Hair follicle dermal papilla cell (primary cell): ENCODE results near the gene C8G. TPM values are rescaled to one million over a fixed set of nuclear protein-coding genes. Genes with fewer than 3 reads are reported as not detected.

Experiments used
- total RNA-seq: library from RNA; depleted of rRNA; stranded (reverse); fragments of >200 nt; gene quantifications from 2 replicates; pipeline ENCODE4 v1.2.3, GENCODE V29; 2012

C8G gene
- total RNA-seq = 1.1 TPM in 1 of 2 replicates, not detected in the other

GRCh38 chr9:136944519-136945332, at the start of gene C8G, which contains the start of gene FBXW5:
Gene C8G, plus strand, starts transcription at chr9:136945243. Its CDS starts 78 bp downstream, at chr9:136945321.
Gene FBXW5, minus strand, starts transcription at chr9:136944738. Its CDS starts 655 bp downstream, at chr9:136944083.

GRCh38 chr9:136951541-136952320, 6.7 kb downstream of the C8G start, which contains the start of gene LCN12:
Gene LCN12, plus strand, starts transcription at chr9:136952273. Its CDS starts 55 bp downstream, at chr9:136952328.

DNA sequence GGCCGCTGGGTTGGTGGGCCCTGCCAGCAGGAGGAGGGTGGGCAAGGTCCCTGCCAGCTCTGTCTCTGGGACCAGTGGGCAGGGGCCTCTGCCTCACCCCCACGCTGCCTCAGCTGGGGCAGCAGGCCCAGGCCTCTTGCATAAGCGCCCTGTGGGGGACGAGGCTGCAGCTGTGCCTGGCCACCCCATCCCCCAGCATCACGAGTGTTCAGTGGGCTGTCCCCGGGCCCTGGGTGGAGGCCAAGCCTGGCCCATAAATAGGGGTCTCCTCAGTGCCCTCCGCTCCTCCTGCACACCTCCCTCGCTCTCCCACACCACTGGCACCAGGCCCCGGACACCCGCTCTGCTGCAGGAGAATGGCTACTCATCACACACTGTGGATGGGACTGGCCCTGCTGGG, 32.2 kb downstream of the C8G start, which contains the start of gene PTGDS:
Gene PTGDS (plus strand): TSS at position 282 of the 400 bp plus-strand sequence. CDS start 75 bp downstream, at position 357.

GRCh38 chr9:136982232-136983051, 37.4 kb downstream of the C8G start, which contains the start of gene LCNL1:
Gene LCNL1, plus strand, starts transcription at chr9:136982993. Its CDS starts 594 bp downstream, at chr9:136983587.

DNA sequence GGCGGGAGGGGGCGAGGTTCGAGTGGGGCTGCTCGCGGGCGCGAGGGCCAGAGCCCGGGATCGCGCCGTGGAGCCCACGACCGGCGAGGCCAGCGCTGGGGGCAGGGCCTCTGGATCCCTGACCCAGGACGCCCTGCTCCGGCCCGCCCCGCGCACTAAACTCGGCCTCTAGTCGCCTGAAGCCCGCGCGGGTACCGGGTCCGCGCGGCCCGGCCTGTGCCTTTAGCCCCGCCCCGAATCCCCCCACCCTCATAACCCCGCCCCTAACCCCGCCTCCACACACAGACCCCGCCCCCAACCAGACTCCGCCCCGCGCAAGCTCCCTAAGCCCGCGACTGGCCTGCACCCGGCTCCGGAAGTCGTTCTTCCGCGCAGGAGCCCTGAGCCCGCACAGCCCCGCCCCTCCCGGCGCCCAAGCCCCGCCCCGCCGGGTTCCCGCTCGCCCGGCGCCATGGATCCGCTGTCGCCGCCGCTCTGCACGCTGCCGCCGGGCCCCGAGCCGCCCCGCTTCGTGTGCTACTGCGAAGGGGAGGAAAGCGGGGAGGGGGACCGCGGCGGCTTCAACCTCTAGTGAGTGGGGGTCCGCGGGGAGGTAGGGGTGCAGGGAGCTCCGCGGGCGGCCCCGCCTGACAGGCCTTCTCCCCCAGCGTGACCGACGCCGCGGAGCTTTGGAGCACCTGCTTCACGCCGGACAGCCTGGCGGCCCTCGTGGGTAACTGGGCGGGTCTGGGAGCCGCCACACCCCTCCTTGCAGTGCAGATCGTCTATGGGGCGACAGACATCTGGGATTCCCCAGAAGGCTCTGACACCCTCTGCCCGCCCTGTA, 47.2 kb downstream of the C8G start, which contains the start of gene PAXX:
Gene PAXX (plus strand): TSS at position 430 of the 826 bp plus-strand sequence. CDS start 22 bp downstream, at position 452.

Other genes with a start within 250 kb of the C8G start
- 0.12 TPM in 1 of 2 replicates, not detected in the other for gene DIPK1B, start 232.7 kb upstream of the C8G start, total RNA-seq
- not detected in 2 replicates for gene LCN10, start 202.3 kb upstream of the C8G start, total RNA-seq
- not detected in 2 replicates for gene LCN6, start 196.7 kb upstream of the C8G start, total RNA-seq
- not detected in 2 replicates for gene LCN8, start 187.0 kb upstream of the C8G start, total RNA-seq
- gene LCN15, start 180.7 kb upstream of the C8G start, total RNA-seq = not detected in 2 replicates
- 28.6 and 32.7 TPM in 2 replicates for gene TMEM141, start 153.9 kb upstream of the C8G start, total RNA-seq
- 0.16 and 0.73 TPM in 2 replicates for gene CCDC183, start 148.9 kb upstream of the C8G start, total RNA-seq
- gene RABL6, start 137.3 kb upstream of the C8G start, total RNA-seq = 83.5 and 85.7 TPM in 2 replicates
- gene AJM1, start 102.8 kb upstream of the C8G start, total RNA-seq = 0.85 and 0.97 TPM in 2 replicates
- gene PHPT1, start 95.8 kb upstream of the C8G start, total RNA-seq = 49.8 and 55.1 TPM in 2 replicates
- gene MAMDC4, start 92.9 kb upstream of the C8G start, total RNA-seq = 1.1 and 1.9 TPM in 2 replicates
- gene EDF1, start 78.9 kb upstream of the C8G start, total RNA-seq = 119 and 175 TPM in 2 replicates
- gene TRAF2, start 58.7 kb upstream of the C8G start, total RNA-seq = 6.6 and 6.8 TPM in 2 replicates
- gene FBXW5, start 505 bp upstream of the C8G start, total RNA-seq = 133 and 152 TPM in 2 replicates
- gene LCN12, start 7.0 kb downstream of the C8G start, total RNA-seq = 0.24 TPM in 1 of 2 replicates, not detected in the other
- gene PTGDS, start 32.3 kb downstream of the C8G start, total RNA-seq = 16.9 and 20.2 TPM in 2 replicates
- gene LCNL1, start 37.8 kb downstream of the C8G start, total RNA-seq = 2.4 and 3.5 TPM in 2 replicates
- 7.3 and 8.5 TPM in 2 replicates for gene PAXX, start 47.2 kb downstream of the C8G start, total RNA-seq
- gene CLIC3, start 51.3 kb downstream of the C8G start, total RNA-seq = 0.32 and 2.4 TPM in 2 replicates
- 11.9 and 15.1 TPM in 2 replicates for gene ABCA2, start 83.0 kb downstream of the C8G start, total RNA-seq
- not detected in 2 replicates for gene FUT7, start 86.8 kb downstream of the C8G start, total RNA-seq
- gene NPDC1, start 100.9 kb downstream of the C8G start, total RNA-seq = 4.7 and 6.9 TPM in 2 replicates
- gene ENTPD2, start 108.8 kb downstream of the C8G start, total RNA-seq = not detected in 2 replicates
- 1.6 and 1.8 TPM in 2 replicates for gene SAPCD2, start 125.3 kb downstream of the C8G start, total RNA-seq
- 32.5 and 40.4 TPM in 2 replicates for gene UAP1L1, start 132.3 kb downstream of the C8G start, total RNA-seq
- 81.1 and 82.9 TPM in 2 replicates for gene MAN1B1, start 141.7 kb downstream of the C8G start, total RNA-seq
- 68.4 and 81.5 TPM in 2 replicates for gene DPP7, start 169.5 kb downstream of the C8G start, total RNA-seq
- gene GRIN1, start 193.9 kb downstream of the C8G start, total RNA-seq = 0.12 TPM in 1 of 2 replicates, not detected in the other
- not detected in 2 replicates for gene LRRC26, start 224.8 kb downstream of the C8G start, total RNA-seq
- not detected in 2 replicates for gene TMEM210, start 226.8 kb downstream of the C8G start, total RNA-seq
- gene ANAPC2, start 243.3 kb downstream of the C8G start, total RNA-seq = 23.5 and 23.8 TPM in 2 replicates
- gene SSNA1, start 243.4 kb downstream of the C8G start, total RNA-seq = 46.1 and 55.9 TPM in 2 replicates